Gastrocnemius medialis (tissue), 4 donors: Measurements from ENCODE around the gene PCNX2. TPM values are rescaled to one million over a fixed set of nuclear protein-coding genes. Genes with fewer than 3 reads are reported as not detected.
"Not testable (repeated sequence)": the region's sequence is repeated elsewhere in the genome, so short reads cannot be mapped to it uniquely, and the experiment has no call there.

ENCODE experiments used
- ATAC-seq, 2 donors: fragments of 150-250 bp; one replicate each; pipeline ENCODE4 v1.9.1; 2016
- DNase-seq, 2 donors: peaks; one replicate each; pipeline ENCODE4 v3.0.0-alpha.2; 2019
- H3K27ac ChIP-seq, 4 donors: fragments of 200-600 bp; sonication (generic); 1 replicate in 1 of 4; 2 replicates in 3 of 4; pipeline ENCODE4 v1.5.1; 2016 to 2018; ENCODE audit warnings: mild to moderate bottlenecking in 2 of 4, moderate library complexity in 1 of 4
- H3K27me3 ChIP-seq, 3 donors: fragments of 200-600 bp; sonication (generic) in 2 of 3; 1 replicate in 1 of 3; 2 replicates in 2 of 3; pipeline versions ENCODE4 v1.5.1 to v1.6.0; 2016 to 2019; ENCODE audit warnings: mild to moderate bottlenecking in 1 of 3, moderate library complexity in 1 of 3
- H3K36me3 ChIP-seq, 2 donors: fragments of 200-600 bp; sonication (generic) in 1 of 2; one replicate each; pipeline ENCODE4 v1.5.1; 2017 to 2018
- H3K4me1 ChIP-seq, 2 donors: fragments of 200-600 bp; sonication (generic) in 1 of 2; one replicate each; pipeline ENCODE4 v1.5.1; 2016 to 2017; ENCODE audit warnings: mild to moderate bottlenecking in 2 of 2
- H3K4me3 ChIP-seq, 4 donors: fragments of 200-600 bp; sonication (generic) in 3 of 4; 1 replicate in 1 of 4; 2 replicates in 3 of 4; pipeline ENCODE4 v1.5.1; 2016 to 2019; ENCODE audit warnings: mild to moderate bottlenecking in 2 of 4
- H3K9me3 ChIP-seq, 3 donors: fragments of 200-600 bp; sonication (generic) in 2 of 3; 1 replicate in 1 of 3; 2 replicates in 2 of 3; pipeline ENCODE4 v1.5.1; 2016 to 2019
- POLR2A ChIP-seq, 2 donors: fragments of 450-650 bp; IDR thresholded peaks; one replicate each; pipeline ENCODE4 v1.6.1; 2017; ENCODE audit warnings: antibody characterized with exemption in 2 of 2, mild to moderate bottlenecking in 2 of 2, moderate library complexity in 2 of 2
- in situ Hi-C, 4 donors: fragments of 200-750 bp; cut with MboI; loops; one replicate each; pipeline versions ENCODE4 v1.15.0 to v1.8.0; 2017; ENCODE audit warnings: low sequenced_read_pairs in 4 of 4
- intact Hi-C: fragments of 100-400 bp; cut with DNase I; formaldehyde crosslinking; loops from one replicate; pipeline ENCODE4 v1.15.1; 2023; ENCODE audit warnings: low total_unique reads
- total RNA-seq, 4 donors: library from RNA; depleted of rRNA; stranded (reverse); fragments of >200 nt; gene quantifications; one replicate each; pipeline versions ENCODE4 v1.1.0 to v1.2.3, GENCODE V29; 2016
- TF ChIP-seq, protein P1 (sequence below), 5 experiments: fragments of 450-650 bp in 3 of 5; fragments of 200-600 bp in 2 of 5; sonication (generic) in 2 of 5; IDR thresholded peaks in 4 of 5; conservative IDR thresholded peaks in 1 of 5; 1 replicate in 4 of 5; 2 replicates in 1 of 5; pipeline ENCODE4 v1.5.1; 2016 to 2019; ENCODE audit warnings: antibody characterized with exemption in 5 of 5, mild to moderate bottlenecking in 3 of 5, moderate library complexity in 3 of 5

Gene PCNX2
- total RNA-seq, 4 donors from 2014 or later: 0.34 to 5.6 (median 1.9) TPM

DNA sequence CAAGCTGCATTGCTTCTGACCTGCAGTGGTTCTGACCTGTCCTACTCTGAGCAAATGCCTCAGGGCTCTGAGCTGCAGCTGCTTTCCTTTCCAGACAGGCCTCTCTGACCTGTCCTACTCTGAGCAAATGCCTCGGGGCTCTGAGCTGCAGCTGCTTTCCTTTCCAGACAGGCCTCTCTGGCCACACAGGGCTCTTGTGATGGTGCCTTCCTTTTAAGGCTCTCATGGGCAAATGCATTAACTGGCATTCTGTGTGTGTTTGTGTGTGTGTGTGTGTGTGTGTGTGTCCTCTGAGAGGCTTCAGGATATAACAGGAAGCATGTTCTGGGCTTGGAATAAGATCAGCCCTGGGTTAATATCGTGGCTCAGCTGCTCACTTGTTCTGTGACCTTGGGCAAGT, 213.8 kb downstream of the PCNX2 start:
- no peak for TF ChIP-seq POLR2A (IDR thresholded peaks at IDR 0.05)
- TF ChIP-seq, protein P1, sequence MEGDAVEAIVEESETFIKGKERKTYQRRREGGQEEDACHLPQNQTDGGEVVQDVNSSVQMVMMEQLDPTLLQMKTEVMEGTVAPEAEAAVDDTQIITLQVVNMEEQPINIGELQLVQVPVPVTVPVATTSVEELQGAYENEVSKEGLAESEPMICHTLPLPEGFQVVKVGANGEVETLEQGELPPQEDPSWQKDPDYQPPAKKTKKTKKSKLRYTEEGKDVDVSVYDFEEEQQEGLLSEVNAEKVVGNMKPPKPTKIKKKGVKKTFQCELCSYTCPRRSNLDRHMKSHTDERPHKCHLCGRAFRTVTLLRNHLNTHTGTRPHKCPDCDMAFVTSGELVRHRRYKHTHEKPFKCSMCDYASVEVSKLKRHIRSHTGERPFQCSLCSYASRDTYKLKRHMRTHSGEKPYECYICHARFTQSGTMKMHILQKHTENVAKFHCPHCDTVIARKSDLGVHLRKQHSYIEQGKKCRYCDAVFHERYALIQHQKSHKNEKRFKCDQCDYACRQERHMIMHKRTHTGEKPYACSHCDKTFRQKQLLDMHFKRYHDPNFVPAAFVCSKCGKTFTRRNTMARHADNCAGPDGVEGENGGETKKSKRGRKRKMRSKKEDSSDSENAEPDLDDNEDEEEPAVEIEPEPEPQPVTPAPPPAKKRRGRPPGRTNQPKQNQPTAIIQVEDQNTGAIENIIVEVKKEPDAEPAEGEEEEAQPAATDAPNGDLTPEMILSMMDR (IDR thresholded peaks at IDR 0.05 in 4 of 5, conservative IDR thresholded peaks at IDR 0.05 in 1 of 5): no peak
- ATAC-seq (no peak), DNase-seq (no peak)
- in situ Hi-C loops (no loop called here), intact Hi-C loops (no loop called here)
- Histone ChIP-seq H3K4me3 (no peak overlapping the region), H3K4me1 (no peaks in the 10 kb centered on the region), H3K27me3 (no peaks in the 10 kb centered on the region), H3K9me3 (no peaks in the 10 kb centered on the region), H3K27ac (no peak overlapping the region), H3K36me3 (no peaks in the 10 kb centered on the region)

DNA sequence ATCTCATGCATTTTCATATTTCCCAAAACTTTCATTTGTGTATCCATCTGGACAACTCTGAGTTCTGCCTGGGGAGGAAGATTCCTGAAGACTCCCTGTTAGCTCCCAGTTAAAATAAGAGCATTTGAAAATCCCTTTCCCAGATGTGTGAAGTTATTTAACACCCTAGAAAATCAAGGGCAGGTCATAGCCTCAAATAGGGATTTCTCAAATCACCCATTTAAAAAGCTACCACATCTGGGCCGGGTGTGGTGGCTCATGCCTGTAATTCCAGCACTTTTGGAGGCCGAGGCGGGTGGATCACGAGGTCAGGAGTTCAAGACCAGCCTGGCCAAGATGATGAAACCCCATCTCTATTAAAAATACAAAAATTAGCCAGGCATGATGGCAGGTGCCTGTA, 214.7 kb downstream of the PCNX2 start:
- H3K27ac ChIP-seq, H3K4me1 ChIP-seq, H3K9me3 ChIP-seq, ATAC-seq, H3K36me3 ChIP-seq, intact Hi-C loops, in situ Hi-C loops, DNase-seq, H3K27me3 ChIP-seq, H3K4me3 ChIP-seq: not testable (repeated sequence)

DNA sequence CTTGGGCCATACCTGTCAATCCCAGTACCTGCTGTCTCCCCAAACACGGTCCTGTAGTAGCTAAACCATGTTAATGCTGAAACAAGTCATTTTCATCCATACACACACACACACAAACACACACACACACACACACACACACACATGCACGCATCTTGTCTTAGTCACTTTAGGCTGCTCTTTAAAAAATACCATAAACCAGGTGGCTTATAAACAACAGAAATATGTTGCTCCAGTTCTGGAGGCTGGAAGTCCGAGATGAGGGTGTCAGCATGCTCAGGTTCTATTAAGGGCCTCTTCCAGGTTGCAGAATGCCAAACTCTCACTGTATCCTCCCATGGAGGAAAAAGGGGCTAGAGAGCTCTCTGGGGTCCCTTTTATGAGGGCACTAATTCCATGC, 215.2 kb downstream of the PCNX2 start:
- H3K4me1 ChIP-seq: no peaks in the 10 kb centered on the region
- no peak overlapping the region for H3K27ac ChIP-seq
- ATAC-seq (no peak), DNase-seq (no peak)
- intact Hi-C loops: no loop called here
- in situ Hi-C loops: no loop called here
- no peaks in the 10 kb centered on the region for H3K9me3 ChIP-seq
- no peaks in the 10 kb centered on the region for H3K36me3 ChIP-seq
- H3K27me3 ChIP-seq: no peaks in the 10 kb centered on the region
- no peak overlapping the region for H3K4me3 ChIP-seq
- TF ChIP-seq, protein P1 (IDR thresholded peaks at IDR 0.05 in 4 of 5, conservative IDR thresholded peaks at IDR 0.05 in 1 of 5): no peak
- no peak for TF ChIP-seq POLR2A (IDR thresholded peaks at IDR 0.05)

DNA sequence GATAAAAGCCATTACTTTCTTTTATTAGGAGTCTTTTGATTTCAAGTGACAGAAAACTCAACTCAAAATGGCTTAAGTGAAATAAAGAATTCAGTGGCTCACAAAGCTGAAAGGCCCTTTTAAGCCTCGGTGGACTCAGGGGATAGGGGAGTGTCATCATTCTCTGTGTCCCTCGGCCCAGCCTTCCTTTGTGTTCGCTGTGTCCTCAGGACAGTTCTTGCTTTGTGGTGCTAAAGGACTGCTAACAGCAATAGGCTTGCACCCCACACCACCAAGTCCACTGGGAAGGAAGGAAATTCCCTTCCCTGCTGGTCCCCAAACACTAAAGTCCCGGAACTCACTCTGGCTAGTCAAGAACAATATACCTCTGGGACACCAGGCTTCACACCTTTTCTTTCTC, 216.0 kb downstream of the PCNX2 start:
- Histone ChIP-seq H3K4me1 (no peaks in the 10 kb centered on the region), H3K9me3 (no peaks in the 10 kb centered on the region), H3K27ac (no peak overlapping the region), H3K36me3 (no peaks in the 10 kb centered on the region), H3K4me3 (no peak overlapping the region), H3K27me3 (no peaks in the 10 kb centered on the region)
- in situ Hi-C loops: no loop called here
- DNase-seq (no peak), ATAC-seq (no peak)
- intact Hi-C loops: no loop called here
- TF ChIP-seq, protein P1 (IDR thresholded peaks at IDR 0.05 in 4 of 5, conservative IDR thresholded peaks at IDR 0.05 in 1 of 5): no peak
- no peak for TF ChIP-seq POLR2A (IDR thresholded peaks at IDR 0.05)

DNA sequence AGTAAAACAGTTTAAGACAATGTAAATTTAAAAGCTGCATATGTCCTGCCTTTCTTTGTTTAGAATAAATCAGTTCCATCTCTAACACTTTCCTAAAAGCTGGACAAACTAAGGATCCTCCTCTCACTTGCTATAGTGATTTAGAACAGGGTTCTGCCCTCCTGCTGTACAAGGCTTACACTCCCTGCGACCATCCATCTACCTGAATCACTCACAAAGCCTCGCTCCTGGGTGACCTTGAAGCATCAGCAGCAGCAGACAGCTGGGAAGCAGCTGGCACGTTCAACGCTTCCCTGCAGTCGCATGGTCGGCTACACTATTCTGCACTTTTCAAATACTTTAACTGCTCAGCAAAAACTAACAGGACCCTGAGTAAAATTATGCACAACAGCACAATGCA, 217.1 kb downstream of the PCNX2 start:
- in situ Hi-C loops: no loop called here
- ATAC-seq: no peak
- no peak overlapping the region for H3K4me3 ChIP-seq
- H3K27ac ChIP-seq: no peak overlapping the region
- H3K9me3 ChIP-seq: no peaks in the 10 kb centered on the region
- no peak for TF ChIP-seq POLR2A (IDR thresholded peaks at IDR 0.05)
- TF ChIP-seq, protein P1 (IDR thresholded peaks at IDR 0.05 in 4 of 5, conservative IDR thresholded peaks at IDR 0.05 in 1 of 5): no peak
- H3K36me3 ChIP-seq: no peaks in the 10 kb centered on the region
- no peaks in the 10 kb centered on the region for H3K27me3 ChIP-seq
- DNase-seq: no peak
- intact Hi-C loops: no loop called here
- H3K4me1 ChIP-seq: no peaks in the 10 kb centered on the region
